ENCODE results near the gene JCAD.

Gene JCAD

DNA sequence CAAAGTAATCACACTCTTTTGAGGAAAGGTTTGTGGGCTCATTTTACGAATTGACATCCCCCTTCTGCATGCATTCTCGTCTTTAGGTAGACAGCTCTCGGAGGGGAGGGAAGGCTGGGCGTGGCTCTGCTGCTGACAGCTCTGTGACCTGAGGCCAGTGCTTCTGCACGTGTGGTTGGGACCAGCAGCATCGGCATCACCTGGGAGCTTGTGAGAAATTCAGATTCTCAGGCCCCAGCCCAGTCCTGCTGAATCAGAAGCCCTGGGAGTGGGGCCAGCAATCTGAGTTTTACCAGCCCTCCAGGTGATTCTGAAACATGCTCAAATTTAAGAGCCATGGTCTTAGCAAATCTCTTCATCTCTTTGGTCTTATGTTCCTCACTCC lies 89.4 kb downstream of the JCAD start:
- no peak for TF ChIP-seq ZFX (IDR thresholded peaks at IDR 0.05)
- TF ChIP-seq, protein P1, sequence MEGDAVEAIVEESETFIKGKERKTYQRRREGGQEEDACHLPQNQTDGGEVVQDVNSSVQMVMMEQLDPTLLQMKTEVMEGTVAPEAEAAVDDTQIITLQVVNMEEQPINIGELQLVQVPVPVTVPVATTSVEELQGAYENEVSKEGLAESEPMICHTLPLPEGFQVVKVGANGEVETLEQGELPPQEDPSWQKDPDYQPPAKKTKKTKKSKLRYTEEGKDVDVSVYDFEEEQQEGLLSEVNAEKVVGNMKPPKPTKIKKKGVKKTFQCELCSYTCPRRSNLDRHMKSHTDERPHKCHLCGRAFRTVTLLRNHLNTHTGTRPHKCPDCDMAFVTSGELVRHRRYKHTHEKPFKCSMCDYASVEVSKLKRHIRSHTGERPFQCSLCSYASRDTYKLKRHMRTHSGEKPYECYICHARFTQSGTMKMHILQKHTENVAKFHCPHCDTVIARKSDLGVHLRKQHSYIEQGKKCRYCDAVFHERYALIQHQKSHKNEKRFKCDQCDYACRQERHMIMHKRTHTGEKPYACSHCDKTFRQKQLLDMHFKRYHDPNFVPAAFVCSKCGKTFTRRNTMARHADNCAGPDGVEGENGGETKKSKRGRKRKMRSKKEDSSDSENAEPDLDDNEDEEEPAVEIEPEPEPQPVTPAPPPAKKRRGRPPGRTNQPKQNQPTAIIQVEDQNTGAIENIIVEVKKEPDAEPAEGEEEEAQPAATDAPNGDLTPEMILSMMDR (conservative IDR thresholded peaks at IDR 0.05): no peak

DNA sequence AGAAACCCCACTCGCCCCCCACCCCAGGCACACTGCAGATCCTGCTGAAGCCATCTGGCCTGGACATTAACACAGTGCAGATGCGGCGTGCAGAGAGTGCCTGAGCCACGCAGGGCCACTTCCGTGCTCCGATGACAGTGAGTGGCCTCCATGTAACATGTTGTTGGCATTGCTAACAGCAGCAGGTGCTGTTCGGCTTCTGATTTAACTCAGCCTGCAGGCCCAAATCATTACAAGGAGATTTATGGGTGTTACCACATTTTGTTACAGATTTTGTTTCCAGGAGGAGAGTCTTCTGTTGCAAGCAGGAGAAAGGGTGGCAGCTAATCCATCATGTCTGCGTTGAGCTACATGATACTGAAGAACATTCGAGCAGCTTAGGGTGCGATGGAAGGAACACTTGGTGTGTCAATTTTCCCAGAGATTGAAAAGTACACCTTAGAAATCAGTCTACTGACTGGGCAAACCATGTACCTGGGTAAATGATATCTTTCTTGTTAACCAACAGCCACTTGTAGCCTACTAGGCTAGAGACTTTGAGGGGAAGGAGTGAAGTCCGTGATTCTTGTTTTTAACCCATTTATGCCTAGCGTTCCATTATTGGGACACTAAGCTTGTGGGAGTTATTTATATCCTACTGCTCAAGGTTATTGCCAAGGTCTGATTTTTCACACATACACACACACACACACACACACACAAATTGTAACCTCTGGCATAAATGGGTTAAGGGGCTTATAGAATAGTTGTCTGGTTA lies 90.0 kb downstream of the JCAD start:
- H3K27ac ChIP-seq: no peak overlapping the region
- no peak for TF ChIP-seq ZFX (IDR thresholded peaks at IDR 0.05)
- TF ChIP-seq, protein P1 (conservative IDR thresholded peaks at IDR 0.05): no peak

More for the DNA sequence above, 89.4 kb downstream of the JCAD start:
- no peak overlapping the region for H3K27ac ChIP-seq

DNA sequence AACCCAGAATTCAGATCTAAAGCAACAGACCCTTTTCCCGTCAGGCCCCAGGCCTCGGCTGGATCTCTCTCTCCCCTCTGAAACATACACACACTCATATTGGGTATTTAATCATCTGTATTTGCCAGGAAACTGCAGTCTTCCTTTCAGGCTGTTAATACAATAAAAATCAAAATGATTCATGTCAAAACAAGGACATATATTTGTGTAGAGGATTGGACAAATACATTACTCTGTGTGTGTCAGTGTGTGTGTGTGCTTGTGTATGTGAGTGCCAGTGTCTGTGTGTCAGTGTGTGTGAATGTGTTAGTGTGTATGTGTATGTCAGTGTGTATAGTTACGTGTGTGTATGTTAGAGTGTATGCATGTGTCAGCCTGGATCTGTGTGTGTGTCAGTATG lies 90.8 kb downstream of the JCAD start:
- TF ChIP-seq, protein P1 (conservative IDR thresholded peaks at IDR 0.05): no peak
- no peak overlapping the region for H3K27ac ChIP-seq

DNA sequence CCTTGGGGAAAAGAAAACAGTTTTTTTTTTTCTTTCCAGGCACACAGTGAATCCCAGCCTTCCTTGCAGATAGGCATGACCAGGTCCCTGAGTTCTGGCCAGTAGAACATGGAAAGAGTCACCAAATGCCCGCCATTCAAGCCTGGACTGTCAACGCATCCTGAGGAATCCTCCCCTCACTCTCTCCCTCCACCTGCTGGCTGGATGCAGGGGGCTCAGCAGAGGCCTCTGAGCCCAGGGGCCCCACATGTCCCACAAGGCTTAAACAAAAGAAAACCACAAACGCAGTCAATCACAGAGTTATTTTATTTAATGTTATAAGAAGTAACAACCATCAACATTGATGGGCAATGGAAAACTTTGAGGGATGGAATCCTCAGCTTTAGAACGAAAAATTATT lies 93.1 kb downstream of the JCAD start:
- TF ChIP-seq, protein P1 (conservative IDR thresholded peaks at IDR 0.05): no peak
- TF ChIP-seq ZFX (IDR thresholded peaks at IDR 0.05): no peak
- no peak overlapping the region for H3K27ac ChIP-seq
